ENCODE results near the gene TGM1.

DNA sequence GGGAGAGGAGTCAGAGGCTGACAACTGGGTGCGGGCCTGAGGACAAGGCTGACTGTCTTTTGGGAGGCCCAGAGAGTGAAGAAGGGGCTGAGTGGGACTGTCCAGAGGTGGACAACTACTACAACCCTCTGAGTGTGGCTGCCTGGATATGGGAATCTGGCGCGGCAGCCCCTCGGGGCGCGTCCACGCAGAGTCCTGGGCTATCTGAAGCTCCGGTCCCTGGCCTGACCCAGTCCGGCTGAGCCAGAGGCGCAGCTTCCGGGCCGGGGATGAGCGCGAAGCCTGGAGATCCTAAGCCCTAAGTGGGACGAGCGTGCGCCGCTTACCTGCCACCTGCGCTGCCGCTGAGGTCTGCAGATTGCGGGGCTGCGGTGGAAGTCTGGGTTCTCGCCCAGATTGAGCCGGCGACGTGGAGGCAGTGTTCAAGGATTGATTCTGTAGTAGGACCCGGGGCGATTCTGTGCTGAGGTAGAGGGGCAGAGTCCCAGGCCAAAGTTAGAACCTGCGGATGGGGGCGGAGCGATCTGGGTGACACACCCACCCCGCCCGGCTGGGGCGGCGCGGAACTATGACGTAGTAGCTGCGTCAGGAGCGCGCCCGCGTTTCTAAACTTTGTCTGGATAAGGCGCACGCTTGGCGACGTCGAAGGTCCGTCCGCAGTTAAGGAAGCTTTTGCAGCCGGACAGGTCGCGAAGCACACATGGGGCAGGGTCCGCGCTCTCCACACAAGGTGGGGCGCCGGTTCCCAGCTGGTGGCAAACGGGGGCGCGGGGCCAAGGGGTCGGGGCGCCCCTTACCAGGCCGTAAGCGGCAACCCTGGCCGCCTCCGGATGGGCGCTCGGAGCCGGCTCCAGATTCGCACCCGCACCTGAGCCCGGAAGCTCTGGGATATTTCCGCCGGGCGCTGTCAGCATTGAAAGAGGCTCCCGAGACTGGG, 36.5 kb upstream of the TGM1 start, which contains the start of the genes DHRS1 and NOP9:
- TF ChIP-seq, protein P1, sequence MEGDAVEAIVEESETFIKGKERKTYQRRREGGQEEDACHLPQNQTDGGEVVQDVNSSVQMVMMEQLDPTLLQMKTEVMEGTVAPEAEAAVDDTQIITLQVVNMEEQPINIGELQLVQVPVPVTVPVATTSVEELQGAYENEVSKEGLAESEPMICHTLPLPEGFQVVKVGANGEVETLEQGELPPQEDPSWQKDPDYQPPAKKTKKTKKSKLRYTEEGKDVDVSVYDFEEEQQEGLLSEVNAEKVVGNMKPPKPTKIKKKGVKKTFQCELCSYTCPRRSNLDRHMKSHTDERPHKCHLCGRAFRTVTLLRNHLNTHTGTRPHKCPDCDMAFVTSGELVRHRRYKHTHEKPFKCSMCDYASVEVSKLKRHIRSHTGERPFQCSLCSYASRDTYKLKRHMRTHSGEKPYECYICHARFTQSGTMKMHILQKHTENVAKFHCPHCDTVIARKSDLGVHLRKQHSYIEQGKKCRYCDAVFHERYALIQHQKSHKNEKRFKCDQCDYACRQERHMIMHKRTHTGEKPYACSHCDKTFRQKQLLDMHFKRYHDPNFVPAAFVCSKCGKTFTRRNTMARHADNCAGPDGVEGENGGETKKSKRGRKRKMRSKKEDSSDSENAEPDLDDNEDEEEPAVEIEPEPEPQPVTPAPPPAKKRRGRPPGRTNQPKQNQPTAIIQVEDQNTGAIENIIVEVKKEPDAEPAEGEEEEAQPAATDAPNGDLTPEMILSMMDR (IDR thresholded peaks at IDR 0.05) = no peak
- no peak for TF ChIP-seq EZH2phosphoT487 (IDR thresholded peaks at IDR 0.05)

Data from neural progenitor cell (in vitro differentiated cells).